K562 (cell line): ENCODE results near the gene PPRC1. TPM values are rescaled to one million over a fixed set of nuclear protein-coding genes. Genes with fewer than 3 reads are reported as not detected.
A peak's percentile ranks its signal among the peaks of the same experiment; 100 is the strongest.

ENCODE experiments used
- GATA2 ChIP-seq: sonication (generic); formaldehyde crosslinking; IDR thresholded peaks from 2 replicates; pipeline ENCODE4 v1.4.0; 2020; ENCODE audit warnings: mild to moderate bottlenecking, missing genetic modification reagents
- GTF2A2 ChIP-seq: IDR thresholded peaks from 2 replicates; pipeline ENCODE4 v1.6.1; 2016; ENCODE audit warnings: mild to moderate bottlenecking, missing genetic modification characterization, missing compliant biosample characterization
- KAT2B ChIP-seq: IDR thresholded peaks from one replicate; pipeline ENCODE4 v1.6.1; 2012; ENCODE audit warnings: low read depth, mild to moderate bottlenecking, control low read depth, inconsistent platforms, low read length, moderate library complexity
- KLF6 ChIP-seq: fragments of 250-450 bp; sonication (Bioruptor Pico); IDR thresholded peaks from 2 replicates; pipeline ENCODE4 v1.4.0; 2020; ENCODE audit warnings: mild to moderate bottlenecking, moderate library complexity, borderline replicate concordance
- MTA2 ChIP-seq: fragments of 450-650 bp; IDR thresholded peaks from 2 replicates; pipeline ENCODE4 v1.6.1; 2016; ENCODE audit warnings: low read depth
- NCOA1 ChIP-seq: fragments of 450-650 bp; IDR thresholded peaks from 2 replicates; pipeline ENCODE4 v1.6.1; 2016; ENCODE audit warnings: low read depth
- NCOR1 ChIP-seq: fragments of 450-650 bp; IDR thresholded peaks from 2 replicates; pipeline ENCODE4 v1.6.1; 2016; ENCODE audit warnings: mild to moderate bottlenecking, moderate library complexity
- RAD21 ChIP-seq, 2 experiments: fragments of 250-450 bp in 1 of 2; fragments of 450-650 bp in 1 of 2; sonication (Bioruptor Pico) in 1 of 2; formaldehyde crosslinking in 1 of 2; IDR thresholded peaks in 1 of 2; conservative IDR thresholded peaks in 1 of 2; 2 replicates each; pipeline versions ENCODE4 v1.4.0 to v1.8.0; 2020 to 2022; ENCODE audit warnings: mild to moderate bottlenecking in 2 of 2, moderate library complexity in 1 of 2
- SLC30A9 ChIP-seq: fragments of 250-450 bp; sonication (Bioruptor Pico); IDR thresholded peaks from 2 replicates; pipeline ENCODE4 v1.8.0; 2022; ENCODE audit warnings: mild to moderate bottlenecking, moderate library complexity
- SMARCA4 ChIP-seq: fragments of 450-650 bp; IDR thresholded peaks from 2 replicates; pipeline ENCODE4 v1.6.1; 2016
- SRF ChIP-seq, 2 experiments: fragments of 250-450, 450-650 bp in 1 of 2; sonication (Bioruptor Pico) in 1 of 2; sonication (generic) in 1 of 2; formaldehyde crosslinking; IDR thresholded peaks; 2 replicates each; pipeline versions ENCODE4 v1.5.0 to v1.5.1; 2020 to 2022; ENCODE audit warnings: mild to moderate bottlenecking in 1 of 2, missing genetic modification reagents in 1 of 2
- ZFP30 ChIP-seq: fragments of 250-450 bp; sonication (Bioruptor Pico); IDR thresholded peaks from 2 replicates; pipeline ENCODE4 v1.8.0; 2022; ENCODE audit warnings: moderate library complexity, mild to moderate bottlenecking, inconsistent platforms, borderline replicate concordance
- ZNF197 ChIP-seq: fragments of 200-800 bp; sonication (Bioruptor generic); IDR thresholded peaks from 2 replicates; pipeline ENCODE4 v1.6.1; 2016; ENCODE audit warnings: low read depth, missing genetic modification characterization, missing compliant biosample characterization
- ZNF232 ChIP-seq: sonication (generic); formaldehyde crosslinking; IDR thresholded peaks from 2 replicates; pipeline ENCODE4 v1.8.0; 2022; ENCODE audit warnings: mild to moderate bottlenecking, missing genetic modification reagents
- ZNF668 ChIP-seq: fragments of 250-450 bp; sonication (Bioruptor Pico); IDR thresholded peaks from 2 replicates; pipeline ENCODE4 v1.8.0; 2022; ENCODE audit warnings: mild to moderate bottlenecking, inconsistent platforms
- polyA plus RNA-seq, 8 experiments: library from polyadenylated mRNA; depleted of rRNA in 4 of 8; stranded (reverse) in 5 of 8; unstranded in 3 of 8; fragments of >200 nt; fragmentation: Nextera tagmentation in 2 of 8; fragmentation: Illumina TruSeq in 1 of 8; extraction: Ambion mirVana in 2 of 8; extraction: Trizol in 1 of 8; gene quantifications; 2 replicates each; pipeline versions ENCODE4 v1.2.1 to v1.2.3, GENCODE V29; 2011 to 2014; ENCODE audit warnings: inconsistent platforms in 1 of 8, missing spikeins in 1 of 8
- total RNA-seq, 7 experiments: library from RNA; depleted of rRNA in 6 of 7; stranded (reverse); fragments of >200 nt in 6 of 7; fragmentation: Illumina TruSeq in 2 of 7; extraction: Trizol in 2 of 7; gene quantifications; 2 replicates each; pipeline versions ENCODE4 v1.2.1 to v1.2.3, GENCODE V29; 2011 to 2021; ENCODE audit warnings: low replicate concordance in 1 of 7
- TF ChIP-seq, protein P1 (sequence below): fragments of 200-800 bp; sonication (Bioruptor generic); IDR thresholded peaks from 2 replicates; pipeline ENCODE4 v1.6.1; 2016; ENCODE audit warnings: missing genetic modification characterization, missing compliant biosample characterization
- TF ChIP-seq, protein P2 (sequence below): fragments of 450-650 bp; IDR thresholded peaks from 2 replicates; pipeline ENCODE4 v1.6.1; 2016; ENCODE audit warnings: borderline replicate concordance
- TF ChIP-seq, protein P3 (sequence below): IDR thresholded peaks from 2 replicates; pipeline ENCODE4 v1.6.1; 2011; ENCODE audit warnings: borderline replicate concordance, low read depth, mild to moderate bottlenecking, moderate library complexity, low read length; ENCODE audit not compliant: insufficient read depth, poor library complexity, severe bottlenecking

The PPRC1 gene
- total and polyA plus RNA-seq, 9 of the 15 experiments (the other 6 are each of a cell fraction or from before 2014, with no cell fraction given): 8.5 to 47.1 (median 16.2) TPM

DNA sequence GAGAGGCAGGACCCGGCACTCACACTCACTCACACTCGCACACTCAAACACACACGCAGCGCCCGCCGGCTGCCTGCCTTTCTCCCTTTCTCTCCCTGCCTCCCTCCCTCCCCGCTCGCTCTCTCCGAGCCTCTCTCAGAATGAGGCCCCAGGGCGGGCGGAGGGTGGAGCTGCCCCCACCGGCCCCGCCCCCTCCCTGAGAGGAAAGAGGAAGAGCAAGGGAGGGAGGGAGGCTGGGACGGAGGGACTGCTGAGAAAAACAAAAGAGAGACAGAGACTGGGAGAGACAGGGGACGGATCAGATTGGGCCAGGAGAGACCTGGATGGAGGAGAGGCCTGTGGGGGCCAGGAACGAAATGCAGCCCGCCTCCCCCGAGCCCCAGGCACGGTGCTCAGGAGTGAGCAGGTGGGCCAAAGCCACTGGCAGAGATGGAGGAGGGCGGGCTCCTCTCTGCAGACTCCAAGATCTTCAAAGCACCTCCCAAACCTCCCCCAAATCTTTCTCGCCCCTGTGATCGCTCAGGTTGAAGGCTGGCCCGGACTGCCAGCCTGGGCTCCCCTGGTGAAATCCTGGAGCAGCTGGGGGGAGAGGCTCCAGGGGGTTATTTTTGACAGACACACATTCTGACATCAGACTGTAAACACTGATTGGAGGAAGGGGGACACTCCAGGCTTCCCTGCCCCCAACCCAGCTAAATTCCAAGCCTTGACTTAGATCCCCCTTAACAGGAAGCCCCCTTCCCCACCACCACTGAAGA, 17.8 kb upstream of the PPRC1 start (continued):
- TF ChIP-seq, protein P1, sequence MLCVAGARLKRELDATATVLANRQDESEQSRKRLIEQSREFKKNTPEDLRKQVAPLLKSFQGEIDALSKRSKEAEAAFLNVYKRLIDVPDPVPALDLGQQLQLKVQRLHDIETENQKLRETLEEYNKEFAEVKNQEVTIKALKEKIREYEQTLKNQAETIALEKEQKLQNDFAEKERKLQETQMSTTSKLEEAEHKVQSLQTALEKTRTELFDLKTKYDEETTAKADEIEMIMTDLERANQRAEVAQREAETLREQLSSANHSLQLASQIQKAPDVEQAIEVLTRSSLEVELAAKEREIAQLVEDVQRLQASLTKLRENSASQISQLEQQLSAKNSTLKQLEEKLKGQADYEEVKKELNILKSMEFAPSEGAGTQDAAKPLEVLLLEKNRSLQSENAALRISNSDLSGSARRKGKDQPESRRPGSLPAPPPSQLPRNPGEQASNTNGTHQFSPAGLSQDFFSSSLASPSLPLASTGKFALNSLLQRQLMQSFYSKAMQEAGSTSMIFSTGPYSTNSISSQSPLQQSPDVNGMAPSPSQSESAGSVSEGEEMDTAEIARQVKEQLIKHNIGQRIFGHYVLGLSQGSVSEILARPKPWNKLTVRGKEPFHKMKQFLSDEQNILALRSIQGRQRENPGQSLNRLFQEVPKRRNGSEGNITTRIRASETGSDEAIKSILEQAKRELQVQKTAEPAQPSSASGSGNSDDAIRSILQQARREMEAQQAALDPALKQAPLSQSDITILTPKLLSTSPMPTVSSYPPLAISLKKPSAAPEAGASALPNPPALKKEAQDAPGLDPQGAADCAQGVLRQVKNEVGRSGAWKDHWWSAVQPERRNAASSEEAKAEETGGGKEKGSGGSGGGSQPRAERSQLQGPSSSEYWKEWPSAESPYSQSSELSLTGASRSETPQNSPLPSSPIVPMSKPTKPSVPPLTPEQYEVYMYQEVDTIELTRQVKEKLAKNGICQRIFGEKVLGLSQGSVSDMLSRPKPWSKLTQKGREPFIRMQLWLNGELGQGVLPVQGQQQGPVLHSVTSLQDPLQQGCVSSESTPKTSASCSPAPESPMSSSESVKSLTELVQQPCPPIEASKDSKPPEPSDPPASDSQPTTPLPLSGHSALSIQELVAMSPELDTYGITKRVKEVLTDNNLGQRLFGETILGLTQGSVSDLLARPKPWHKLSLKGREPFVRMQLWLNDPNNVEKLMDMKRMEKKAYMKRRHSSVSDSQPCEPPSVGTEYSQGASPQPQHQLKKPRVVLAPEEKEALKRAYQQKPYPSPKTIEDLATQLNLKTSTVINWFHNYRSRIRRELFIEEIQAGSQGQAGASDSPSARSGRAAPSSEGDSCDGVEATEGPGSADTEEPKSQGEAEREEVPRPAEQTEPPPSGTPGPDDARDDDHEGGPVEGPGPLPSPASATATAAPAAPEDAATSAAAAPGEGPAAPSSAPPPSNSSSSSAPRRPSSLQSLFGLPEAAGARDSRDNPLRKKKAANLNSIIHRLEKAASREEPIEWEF: no peak
- TF ChIP-seq GATA2 (no peak), SMARCA4 (no peak), GTF2A2 (no peak), NCOA1 (0 out of 2 replicates have a peak, but pooled peaks have one; percentile 16), NCOR1 (no peak), MTA2 (no peak), SLC30A9 (no peak), SRF (CRISPR knock-in tag; IDR thresholded peaks at IDR 0.05) (peak in 1 of 2 experiments; percentile 62; a peak in 1 of 4 replicates), ZFP30 (CRISPR knock-in tag) (no peak), ZNF668 (CRISPR knock-in tag) (no peak), RAD21 (CRISPR knock-in tag; conservative IDR thresholded peaks at IDR 0.05 in 1 of 2, IDR thresholded peaks at IDR 0.05 in 1 of 2) (no peak), KLF6 (CRISPR knock-in tag) (no peak), ZNF232 (no peak), KAT2B (no peak), ZNF197 (CRISPR knock-in tag) (no peak)
- TF ChIP-seq, protein P2, sequence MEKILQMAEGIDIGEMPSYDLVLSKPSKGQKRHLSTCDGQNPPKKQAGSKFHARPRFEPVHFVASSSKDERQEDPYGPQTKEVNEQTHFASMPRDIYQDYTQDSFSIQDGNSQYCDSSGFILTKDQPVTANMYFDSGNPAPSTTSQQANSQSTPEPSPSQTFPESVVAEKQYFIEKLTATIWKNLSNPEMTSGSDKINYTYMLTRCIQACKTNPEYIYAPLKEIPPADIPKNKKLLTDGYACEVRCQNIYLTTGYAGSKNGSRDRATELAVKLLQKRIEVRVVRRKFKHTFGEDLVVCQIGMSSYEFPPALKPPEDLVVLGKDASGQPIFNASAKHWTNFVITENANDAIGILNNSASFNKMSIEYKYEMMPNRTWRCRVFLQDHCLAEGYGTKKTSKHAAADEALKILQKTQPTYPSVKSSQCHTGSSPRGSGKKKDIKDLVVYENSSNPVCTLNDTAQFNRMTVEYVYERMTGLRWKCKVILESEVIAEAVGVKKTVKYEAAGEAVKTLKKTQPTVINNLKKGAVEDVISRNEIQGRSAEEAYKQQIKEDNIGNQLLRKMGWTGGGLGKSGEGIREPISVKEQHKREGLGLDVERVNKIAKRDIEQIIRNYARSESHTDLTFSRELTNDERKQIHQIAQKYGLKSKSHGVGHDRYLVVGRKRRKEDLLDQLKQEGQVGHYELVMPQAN: 0 out of 2 replicates have a peak, but pooled peaks have one; percentile 28
- TF ChIP-seq, protein P3, sequence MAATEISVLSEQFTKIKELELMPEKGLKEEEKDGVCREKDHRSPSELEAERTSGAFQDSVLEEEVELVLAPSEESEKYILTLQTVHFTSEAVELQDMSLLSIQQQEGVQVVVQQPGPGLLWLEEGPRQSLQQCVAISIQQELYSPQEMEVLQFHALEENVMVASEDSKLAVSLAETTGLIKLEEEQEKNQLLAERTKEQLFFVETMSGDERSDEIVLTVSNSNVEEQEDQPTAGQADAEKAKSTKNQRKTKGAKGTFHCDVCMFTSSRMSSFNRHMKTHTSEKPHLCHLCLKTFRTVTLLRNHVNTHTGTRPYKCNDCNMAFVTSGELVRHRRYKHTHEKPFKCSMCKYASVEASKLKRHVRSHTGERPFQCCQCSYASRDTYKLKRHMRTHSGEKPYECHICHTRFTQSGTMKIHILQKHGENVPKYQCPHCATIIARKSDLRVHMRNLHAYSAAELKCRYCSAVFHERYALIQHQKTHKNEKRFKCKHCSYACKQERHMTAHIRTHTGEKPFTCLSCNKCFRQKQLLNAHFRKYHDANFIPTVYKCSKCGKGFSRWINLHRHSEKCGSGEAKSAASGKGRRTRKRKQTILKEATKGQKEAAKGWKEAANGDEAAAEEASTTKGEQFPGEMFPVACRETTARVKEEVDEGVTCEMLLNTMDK: no peak
